Measurements from ENCODE around the gene CNTD1. TPM values are rescaled to one million over a fixed set of nuclear protein-coding genes. Genes with fewer than 3 reads are reported as not detected.
"Not testable (repeated sequence)": the region's sequence is repeated elsewhere in the genome, so short reads cannot be mapped to it uniquely, and the experiment has no call there.

The CNTD1 gene
- total RNA-seq, 2 experiments from 2014 or later: 0.06 TPM; not detected in 1

DNA sequence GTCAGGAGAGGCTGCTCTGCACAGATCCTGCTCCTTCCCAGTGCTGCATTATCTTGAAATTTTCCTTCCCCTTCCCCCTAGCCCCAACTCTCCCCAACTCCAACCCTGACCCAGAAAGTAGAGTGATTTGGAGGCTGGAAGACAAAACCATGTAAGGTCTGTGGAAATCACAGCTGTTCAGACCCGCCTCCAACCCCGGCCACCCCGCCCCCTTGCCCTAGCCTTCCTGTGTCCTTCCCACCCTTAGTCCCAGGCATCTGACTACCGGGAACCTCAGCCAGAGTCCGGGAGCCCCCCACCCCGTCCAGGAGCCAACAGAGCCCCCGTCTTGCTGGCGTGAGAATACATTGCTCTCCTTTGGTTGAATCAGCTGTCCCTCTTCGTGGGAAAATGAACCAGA is 52.3 kb downstream of the CNTD1 start, which contains the start of gene AOC3:
TSS of gene AOC3 (plus strand) at position 246 of the 400 bp plus-strand sequence. CDS start at position 391, 145 bp downstream.
- Histone ChIP-seq H3K27ac (ENCODE audit: low read depth, low read length, poor library complexity, severe bottlenecking) (no peak within 1 kb of the TSS), H3K4me1 (ENCODE audit: insufficient read depth, low read length, poor library complexity, severe bottlenecking) (peaks cover 14% of the 10 kb centered on the region), H3K4me2 (ENCODE audit: low read length) (no peak within 1 kb of the TSS), H3K4me3 (ENCODE audit: low read depth, low read length, poor library complexity, severe bottlenecking) (no peak within 1 kb of the TSS), H3K9me3 (ENCODE audit: low read length) (no peaks in the 10 kb centered on the region), H2AFZ (ENCODE audit: low read length) (no peak within 1 kb of the TSS), H4K20me1 (ENCODE audit: insufficient read depth, low read length) (no peaks in the 10 kb centered on the region), H3K79me2 (ENCODE audit: insufficient read depth, low read depth, low read length) (no peaks in the 10 kb centered on the region), H3K9me2 (ENCODE audit: insufficient read depth, low read length) (no peaks in the 10 kb centered on the region), H3K36me3 (ENCODE audit: insufficient read depth, low read length) (peaks cover 3% of the 10 kb centered on the region; the same call in 1 of the 2 replicates)
- no TSS peak for BruUV-seq (replicated peaks)
- ChIA-PET POLR2A (no interaction called here), CTCF (ENCODE audit: unreplicated experiment) (no interaction called here)
- intact Hi-C loops (cut with micrococcal nuclease; ENCODE audit: unreplicated experiment): no loop called here
- DNase-seq (ENCODE audit: low spot score): no peak
- no peak for TF ChIP-seq EZH2phosphoT487 (IDR thresholded peaks at IDR 0.05; ENCODE audit: borderline replicate concordance, low read depth, low read length)
- TF ChIP-seq, protein P1, sequence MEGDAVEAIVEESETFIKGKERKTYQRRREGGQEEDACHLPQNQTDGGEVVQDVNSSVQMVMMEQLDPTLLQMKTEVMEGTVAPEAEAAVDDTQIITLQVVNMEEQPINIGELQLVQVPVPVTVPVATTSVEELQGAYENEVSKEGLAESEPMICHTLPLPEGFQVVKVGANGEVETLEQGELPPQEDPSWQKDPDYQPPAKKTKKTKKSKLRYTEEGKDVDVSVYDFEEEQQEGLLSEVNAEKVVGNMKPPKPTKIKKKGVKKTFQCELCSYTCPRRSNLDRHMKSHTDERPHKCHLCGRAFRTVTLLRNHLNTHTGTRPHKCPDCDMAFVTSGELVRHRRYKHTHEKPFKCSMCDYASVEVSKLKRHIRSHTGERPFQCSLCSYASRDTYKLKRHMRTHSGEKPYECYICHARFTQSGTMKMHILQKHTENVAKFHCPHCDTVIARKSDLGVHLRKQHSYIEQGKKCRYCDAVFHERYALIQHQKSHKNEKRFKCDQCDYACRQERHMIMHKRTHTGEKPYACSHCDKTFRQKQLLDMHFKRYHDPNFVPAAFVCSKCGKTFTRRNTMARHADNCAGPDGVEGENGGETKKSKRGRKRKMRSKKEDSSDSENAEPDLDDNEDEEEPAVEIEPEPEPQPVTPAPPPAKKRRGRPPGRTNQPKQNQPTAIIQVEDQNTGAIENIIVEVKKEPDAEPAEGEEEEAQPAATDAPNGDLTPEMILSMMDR (conservative IDR thresholded peaks at IDR 0.05; ENCODE audit: low read length): no peak

DNA sequence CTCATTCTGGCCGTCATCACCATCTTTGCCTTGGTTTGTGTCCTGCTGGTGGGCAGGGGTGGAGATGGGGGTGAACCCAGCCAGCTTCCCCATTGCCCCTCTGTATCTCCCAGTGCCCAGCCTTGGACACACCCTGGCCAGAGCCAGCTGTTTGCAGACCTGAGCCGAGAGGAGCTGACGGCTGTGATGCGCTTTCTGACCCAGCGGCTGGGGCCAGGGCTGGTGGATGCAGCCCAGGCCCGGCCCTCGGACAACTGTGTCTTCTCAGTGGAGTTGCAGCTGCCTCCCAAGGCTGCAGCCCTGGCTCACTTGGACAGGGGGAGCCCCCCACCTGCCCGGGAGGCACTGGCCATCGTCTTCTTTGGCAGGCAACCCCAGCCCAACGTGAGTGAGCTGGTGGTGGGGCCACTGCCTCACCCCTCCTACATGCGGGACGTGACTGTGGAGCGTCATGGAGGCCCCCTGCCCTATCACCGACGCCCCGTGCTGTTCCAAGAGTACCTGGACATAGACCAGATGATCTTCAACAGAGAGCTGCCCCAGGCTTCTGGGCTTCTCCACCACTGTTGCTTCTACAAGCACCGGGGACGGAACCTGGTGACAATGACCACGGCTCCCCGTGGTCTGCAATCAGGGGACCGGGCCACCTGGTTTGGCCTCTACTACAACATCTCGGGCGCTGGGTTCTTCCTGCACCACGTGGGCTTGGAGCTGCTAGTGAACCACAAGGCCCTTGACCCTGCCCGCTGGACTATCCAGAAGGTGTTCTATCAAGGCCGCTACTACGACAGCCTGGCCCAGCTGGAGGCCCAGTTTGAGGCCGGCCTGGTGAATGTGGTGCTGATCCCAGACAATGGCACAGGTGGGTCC is 52.9 kb downstream of the CNTD1 start:
- intact Hi-C loops (cut with micrococcal nuclease; ENCODE audit: unreplicated experiment); DNase-seq (ENCODE audit: low spot score); H3K27ac ChIP-seq (ENCODE audit: low read depth, low read length, poor library complexity, severe bottlenecking); H3K4me3 ChIP-seq (ENCODE audit: low read depth, low read length, poor library complexity, severe bottlenecking); H3K4me2 ChIP-seq (ENCODE audit: low read length); H3K36me3 ChIP-seq (ENCODE audit: insufficient read depth, low read length); H3K9me3 ChIP-seq (ENCODE audit: low read length); POLR2A ChIA-PET; H4K20me1 ChIP-seq (ENCODE audit: insufficient read depth, low read length); BruUV-seq (replicated peaks); H2AFZ ChIP-seq (ENCODE audit: low read length); H3K79me2 ChIP-seq (ENCODE audit: insufficient read depth, low read depth, low read length); CTCF ChIA-PET (ENCODE audit: unreplicated experiment); H3K9me2 ChIP-seq (ENCODE audit: insufficient read depth, low read length): not testable (repeated sequence)
- peaks cover 14% of the 10 kb centered on the region for H3K4me1 ChIP-seq (ENCODE audit: insufficient read depth, low read length, poor library complexity, severe bottlenecking)

DNA sequence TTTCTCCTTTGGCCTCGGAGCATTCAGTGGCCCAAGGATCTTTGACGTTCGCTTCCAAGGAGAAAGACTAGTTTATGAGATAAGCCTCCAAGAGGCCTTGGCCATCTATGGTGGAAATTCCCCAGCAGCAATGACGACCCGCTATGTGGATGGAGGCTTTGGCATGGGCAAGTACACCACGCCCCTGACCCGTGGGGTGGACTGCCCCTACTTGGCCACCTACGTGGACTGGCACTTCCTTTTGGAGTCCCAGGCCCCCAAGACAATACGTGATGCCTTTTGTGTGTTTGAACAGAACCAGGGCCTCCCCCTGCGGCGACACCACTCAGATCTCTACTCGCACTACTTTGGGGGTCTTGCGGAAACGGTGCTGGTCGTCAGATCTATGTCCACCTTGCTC is 53.7 kb downstream of the CNTD1 start:
- Histone ChIP-seq H4K20me1 (ENCODE audit: insufficient read depth, low read length) (no peaks in the 10 kb centered on the region), H3K9me2 (ENCODE audit: insufficient read depth, low read length) (no peaks in the 10 kb centered on the region), H3K79me2 (ENCODE audit: insufficient read depth, low read depth, low read length) (no peaks in the 10 kb centered on the region), H3K4me1 (ENCODE audit: insufficient read depth, low read length, poor library complexity, severe bottlenecking) (peaks cover 14% of the 10 kb centered on the region), H3K36me3 (ENCODE audit: insufficient read depth, low read length) (no peaks in the 10 kb centered on the region), H3K4me2 (ENCODE audit: low read length) (no peak overlapping the region), H3K27ac (ENCODE audit: low read depth, low read length, poor library complexity, severe bottlenecking) (no peak overlapping the region), H3K9me3 (ENCODE audit: low read length) (no peaks in the 10 kb centered on the region), H3K4me3 (ENCODE audit: low read depth, low read length, poor library complexity, severe bottlenecking) (no peak overlapping the region), H2AFZ (ENCODE audit: low read length) (no peak overlapping the region)
- BruUV-seq (replicated peaks): no TSS peak
- CTCF ChIA-PET (ENCODE audit: unreplicated experiment): no interaction called here
- intact Hi-C loops (cut with micrococcal nuclease; ENCODE audit: unreplicated experiment): no loop called here
- DNase-seq (ENCODE audit: low spot score): no peak
- TF ChIP-seq, protein P1 (conservative IDR thresholded peaks at IDR 0.05; ENCODE audit: low read length): no peak
- TF ChIP-seq EZH2phosphoT487 (IDR thresholded peaks at IDR 0.05; ENCODE audit: borderline replicate concordance, low read depth, low read length): no peak
- POLR2A ChIA-PET: no interaction called here

Measured in OCI-LY7 (cell line).